ENCODE results near the gene CASQ2. TPM values are rescaled to one million over a fixed set of nuclear protein-coding genes. Genes with fewer than 3 reads are reported as not detected.

Gene CASQ2
- total and polyA plus RNA-seq, 2 donors = 75.2 to 111 TPM

DNA sequence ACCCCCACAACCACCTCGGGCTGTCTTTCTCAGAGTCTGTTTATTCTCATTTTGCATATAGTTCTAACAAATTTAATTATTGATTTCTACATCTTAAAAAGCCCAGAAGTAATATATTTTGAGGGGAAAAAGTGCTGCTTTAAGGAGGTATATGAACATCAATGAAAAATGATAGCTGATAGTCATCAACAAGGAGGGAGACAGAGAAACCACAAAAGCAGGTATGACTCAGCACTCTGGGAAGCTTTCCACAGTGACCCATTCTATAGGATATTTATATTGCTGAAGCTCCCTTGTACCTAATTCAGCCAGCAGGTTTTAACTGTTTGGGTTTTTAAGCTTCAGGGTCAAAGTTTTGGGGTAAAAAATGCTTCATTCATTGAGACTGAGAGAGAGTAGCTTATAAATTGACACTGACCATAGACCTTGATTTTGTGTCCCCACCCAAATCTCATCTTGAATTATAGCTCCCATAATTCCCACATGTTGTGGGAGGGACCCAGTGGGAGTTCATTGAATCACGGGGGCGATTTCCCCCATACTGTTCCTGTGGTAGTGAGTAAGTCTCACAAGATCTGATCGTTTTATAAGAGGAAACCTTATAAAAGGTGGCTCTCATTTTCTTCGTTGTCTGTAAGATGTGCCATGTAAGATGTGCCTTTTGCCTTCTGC is 99.4 kb downstream of the CASQ2 start:
- WGBS = 91% methylated on average over 5 of the region's 5 CpGs

DNA sequence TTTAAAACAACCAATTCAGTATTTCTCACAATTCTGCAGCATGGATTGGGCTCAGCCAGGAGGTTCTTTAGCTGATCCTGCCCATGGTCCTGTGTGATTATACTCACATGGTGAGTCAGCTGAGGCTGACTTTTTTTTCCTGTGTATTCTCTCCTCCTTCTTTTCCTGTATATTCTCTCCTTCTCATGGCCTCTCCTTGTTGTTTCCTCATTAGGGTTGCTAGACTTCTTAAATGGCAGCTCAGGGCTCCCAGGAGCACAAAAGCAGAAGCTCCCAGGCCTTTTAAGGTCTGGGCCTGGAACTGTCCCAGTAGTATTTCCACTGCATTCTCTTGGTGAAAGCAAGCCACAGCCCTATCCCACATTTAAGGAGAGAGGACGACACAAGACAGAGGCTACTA is 99.9 kb downstream of the CASQ2 start:
- Histone ChIP-seq H3K36me3 (ENCODE audit: insufficient read depth) (no peaks in the 10 kb centered on the region), H3K27ac (ENCODE audit: low read depth) (no peak overlapping the region), H3K4me1 (ENCODE audit: insufficient read depth) (peaks cover 2% of the 10 kb centered on the region), H3K4me3 (ENCODE audit: low read depth, low read length) (no peak overlapping the region)
- WGBS = 75% methylated on average over 1 of the region's 1 CpG
- no peak for DNase-seq (ENCODE audit: extremely low spot score)

More for the DNA sequence above, 99.4 kb downstream of the CASQ2 start:
- no peak for DNase-seq (ENCODE audit: extremely low spot score)
- Histone ChIP-seq H3K4me3 (ENCODE audit: low read depth, low read length) (no peak overlapping the region), H3K36me3 (ENCODE audit: insufficient read depth) (no peaks in the 10 kb centered on the region), H3K27ac (ENCODE audit: low read depth) (no peak overlapping the region), H3K4me1 (ENCODE audit: insufficient read depth) (peaks cover 2% of the 10 kb centered on the region)

- Histone ChIP-seq H3K36me3 (ENCODE audit: insufficient read depth) (no peaks in the 10 kb centered on the region), H3K27ac (ENCODE audit: low read depth) (no peak overlapping the region), H3K4me3 (ENCODE audit: low read depth, low read length) (no peak overlapping the region), H3K4me1 (ENCODE audit: insufficient read depth) (peaks cover 2% of the 10 kb centered on the region)
- WGBS = 85% methylated on average over 4 of the region's 4 CpGs
- no peak for DNase-seq (ENCODE audit: extremely low spot score)
Measured at GRCh38 chr1:115666702-115667101, 101.8 kb downstream of the CASQ2 start.

DNA sequence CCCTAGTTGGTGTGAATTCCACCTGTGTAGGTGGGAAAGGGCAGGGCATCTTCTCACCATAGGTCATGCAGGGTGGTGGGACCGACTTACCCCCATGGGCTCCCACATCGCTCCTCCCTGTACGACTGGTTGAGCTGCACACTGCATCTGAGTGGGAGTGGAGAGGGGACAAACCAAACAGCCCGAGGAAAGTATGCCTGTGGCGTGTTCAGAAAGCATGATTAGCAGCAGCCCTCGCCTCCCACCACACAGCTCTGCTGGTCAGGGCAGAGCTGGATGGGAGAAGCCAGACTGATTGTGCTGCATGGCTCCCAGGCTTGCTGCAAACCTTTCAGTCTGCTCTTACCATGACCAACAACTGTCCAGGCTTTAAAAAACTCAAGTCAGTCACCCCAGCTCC is 102.3 kb downstream of the CASQ2 start:
- no peak overlapping the region for H3K27ac ChIP-seq (ENCODE audit: low read depth)

GRCh38 chr1:115665319-115666096 is 103.0 kb downstream of the CASQ2 start:
- no peak for DNase-seq (ENCODE audit: extremely low spot score)
- 90% methylated on average over 7 of the region's 7 CpGs for WGBS

More for the DNA sequence above, 102.3 kb downstream of the CASQ2 start:
- DNase-seq (ENCODE audit: extremely low spot score) = no peak
- Histone ChIP-seq H3K4me1 (ENCODE audit: insufficient read depth) (peaks cover 2% of the 10 kb centered on the region), H3K36me3 (ENCODE audit: insufficient read depth) (no peaks in the 10 kb centered on the region), H3K4me3 (ENCODE audit: low read depth, low read length) (no peak overlapping the region)
- 85% methylated on average over 6 of the region's 6 CpGs for WGBS

DNA sequence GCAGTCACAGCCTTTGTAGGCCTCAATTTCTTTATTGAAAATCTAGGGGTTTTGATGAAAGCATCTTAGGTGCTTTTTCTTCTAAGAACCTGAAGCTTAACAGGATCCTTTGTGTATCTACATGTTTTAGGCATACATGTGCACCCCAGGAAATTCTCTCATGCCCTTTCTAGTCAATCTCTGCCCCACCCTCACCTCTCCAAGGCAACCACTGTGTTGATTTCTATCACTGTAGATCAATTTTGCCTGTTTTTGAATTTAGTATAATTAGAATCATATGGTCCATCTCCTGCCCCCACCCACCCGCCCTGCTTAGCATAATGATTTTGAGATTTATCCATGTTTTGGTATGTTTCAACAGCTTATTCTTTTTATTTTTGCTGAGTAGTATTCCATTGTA is 107.4 kb downstream of the CASQ2 start:
- no peaks in the 10 kb centered on the region for H3K4me1 ChIP-seq (ENCODE audit: insufficient read depth)
- DNase-seq (ENCODE audit: extremely low spot score) = no peak
- 98% methylated on average over 1 of the region's 1 CpG for WGBS
- no peak overlapping the region for H3K27ac ChIP-seq (ENCODE audit: low read depth)
- H3K4me3 ChIP-seq (ENCODE audit: low read depth, low read length) = no peak overlapping the region
- no peaks in the 10 kb centered on the region for H3K36me3 ChIP-seq (ENCODE audit: insufficient read depth)

More at GRCh38 chr1:115665319-115666096, 103.0 kb downstream of the CASQ2 start:
- H3K4me3 ChIP-seq (ENCODE audit: low read depth, low read length) = no peak overlapping the region
- H3K4me1 ChIP-seq (ENCODE audit: insufficient read depth) = no peaks in the 10 kb centered on the region
- H3K36me3 ChIP-seq (ENCODE audit: insufficient read depth) = no peaks in the 10 kb centered on the region
- no peak overlapping the region for H3K27ac ChIP-seq (ENCODE audit: low read depth)

GRCh38 chr1:115660151-115660550 is 108.4 kb downstream of the CASQ2 start:
- Histone ChIP-seq H3K4me3 (ENCODE audit: low read depth, low read length) (no peak overlapping the region), H3K27ac (ENCODE audit: low read depth) (no peak overlapping the region), H3K4me1 (ENCODE audit: insufficient read depth) (no peaks in the 10 kb centered on the region), H3K36me3 (ENCODE audit: insufficient read depth) (no peaks in the 10 kb centered on the region)
- no peak for DNase-seq (ENCODE audit: extremely low spot score)
- 90% methylated on average over 5 of the region's 5 CpGs for WGBS

DNA sequence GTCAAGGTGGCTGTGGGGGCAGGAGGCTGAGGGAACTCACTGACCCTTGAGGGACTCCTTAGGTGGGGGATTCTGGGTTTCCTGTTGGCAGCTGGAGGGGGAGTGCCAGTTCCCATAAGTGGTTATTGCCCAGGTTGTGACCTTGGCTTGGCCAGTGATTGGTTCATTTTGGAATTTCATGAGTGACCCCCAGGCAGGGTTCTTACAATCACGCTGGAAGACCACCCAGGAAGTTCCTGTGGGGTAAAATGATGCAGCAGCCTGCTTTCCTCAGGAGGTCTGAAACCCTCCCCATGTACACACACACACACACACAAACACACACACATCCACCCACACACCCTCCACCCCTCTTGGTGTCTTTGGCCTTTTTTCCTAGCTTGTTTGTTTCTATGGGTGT is 109.9 kb downstream of the CASQ2 start:
- DNase-seq (ENCODE audit: extremely low spot score) = no peak
- H3K36me3 ChIP-seq (ENCODE audit: insufficient read depth) = no peaks in the 10 kb centered on the region
- 77% methylated on average over 1 of the region's 1 CpG for WGBS
- no peak overlapping the region for H3K27ac ChIP-seq (ENCODE audit: low read depth)
- H3K4me3 ChIP-seq (ENCODE audit: low read depth, low read length) = no peak overlapping the region
- no peaks in the 10 kb centered on the region for H3K4me1 ChIP-seq (ENCODE audit: insufficient read depth)

- DNase-seq (ENCODE audit: extremely low spot score) = no peak
- 75% methylated on average over 5 of the region's 5 CpGs for WGBS
- Histone ChIP-seq H3K4me1 (ENCODE audit: insufficient read depth) (no peaks in the 10 kb centered on the region), H3K4me3 (ENCODE audit: low read depth, low read length) (no peak overlapping the region), H3K36me3 (ENCODE audit: insufficient read depth) (no peaks in the 10 kb centered on the region), H3K27ac (ENCODE audit: low read depth) (no peak overlapping the region)
Measured at GRCh38 chr1:115656461-115657077, 111.9 kb downstream of the CASQ2 start.

DNA sequence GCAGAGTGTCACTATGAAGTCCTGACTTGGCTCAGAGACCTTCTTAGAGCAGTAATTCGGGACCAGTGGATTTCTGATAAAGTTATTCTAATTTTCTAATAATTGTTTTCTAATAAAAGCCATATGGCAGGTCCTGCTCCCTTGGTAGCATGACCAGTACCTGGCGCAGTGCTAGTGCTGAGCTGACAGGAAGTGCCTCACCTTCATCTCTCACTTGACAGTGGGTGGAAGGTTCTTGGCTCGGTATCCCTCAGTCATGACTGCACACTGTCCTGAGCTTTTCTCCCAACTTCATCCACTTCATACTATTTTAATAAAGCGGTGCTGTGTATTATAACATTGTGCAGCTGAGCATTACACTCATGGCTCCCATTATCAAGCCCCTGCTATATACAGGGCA is 112.6 kb downstream of the CASQ2 start:
- WGBS = 88% methylated on average over 4 of the region's 4 CpGs
- Histone ChIP-seq H3K27ac (ENCODE audit: low read depth) (no peak overlapping the region), H3K36me3 (ENCODE audit: insufficient read depth) (no peaks in the 10 kb centered on the region), H3K4me3 (ENCODE audit: low read depth, low read length) (no peak overlapping the region), H3K4me1 (ENCODE audit: insufficient read depth) (no peaks in the 10 kb centered on the region)
- no peak for DNase-seq (ENCODE audit: extremely low spot score)

DNA sequence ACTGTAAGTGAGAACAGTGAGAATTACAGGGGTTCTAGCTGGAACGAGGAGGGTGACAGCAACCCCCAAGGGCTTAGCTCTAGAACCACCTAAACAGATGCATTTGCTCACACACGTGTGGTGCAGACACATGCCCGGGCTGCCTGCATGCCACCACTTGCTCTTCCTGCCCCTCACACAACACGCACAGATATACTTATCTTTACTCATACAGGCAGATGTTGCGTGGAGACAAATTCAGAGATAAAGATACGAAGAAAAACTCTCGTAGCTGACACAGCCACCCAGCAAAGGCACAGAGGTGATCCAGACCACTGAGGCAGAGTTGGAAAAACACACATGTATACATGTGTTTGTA is 113.2 kb downstream of the CASQ2 start:
- DNase-seq (ENCODE audit: extremely low spot score) = no peak
- Histone ChIP-seq H3K27ac (ENCODE audit: low read depth) (no peak overlapping the region), H3K4me3 (ENCODE audit: low read depth, low read length) (no peak overlapping the region), H3K36me3 (ENCODE audit: insufficient read depth) (no peaks in the 10 kb centered on the region), H3K4me1 (ENCODE audit: insufficient read depth) (no peaks in the 10 kb centered on the region)
- WGBS = 47% methylated on average over 7 of the region's 7 CpGs

DNA sequence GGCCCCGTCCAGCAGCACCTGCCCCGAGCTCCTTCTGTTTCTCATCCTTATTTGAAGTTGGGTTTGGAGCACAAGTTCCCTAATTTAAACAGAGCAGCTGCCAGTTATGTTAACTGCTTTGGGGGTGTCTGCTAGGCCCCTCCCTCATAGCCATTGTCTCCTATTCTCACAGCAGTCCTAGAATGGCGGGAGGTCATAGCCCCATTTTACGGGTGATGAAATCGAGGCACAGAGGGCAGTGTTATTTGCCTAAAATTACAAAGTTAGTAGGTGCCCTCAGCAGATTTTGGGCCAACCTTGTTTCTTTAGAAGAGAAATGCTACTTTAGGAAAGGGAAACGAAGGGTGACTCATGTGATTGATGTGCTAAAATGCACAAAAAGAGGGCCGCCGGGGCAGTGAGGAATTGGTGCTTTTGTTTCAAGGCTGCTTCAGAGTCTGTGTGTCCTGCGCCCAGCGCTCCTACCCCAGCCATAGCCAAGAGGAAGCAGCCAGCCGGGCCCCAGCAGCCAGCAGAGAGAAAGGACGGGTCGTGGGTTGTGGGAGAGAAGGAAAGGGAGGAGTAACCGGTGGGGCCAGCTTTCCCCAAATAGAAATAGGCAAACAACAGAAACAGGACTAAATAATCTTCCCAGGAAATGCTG is 113.7 kb downstream of the CASQ2 start:
- H3K27ac ChIP-seq (ENCODE audit: low read depth) = peak overlapping the region; percentile 64
- 49% methylated on average over 14 of the region's 14 CpGs for WGBS

DNA sequence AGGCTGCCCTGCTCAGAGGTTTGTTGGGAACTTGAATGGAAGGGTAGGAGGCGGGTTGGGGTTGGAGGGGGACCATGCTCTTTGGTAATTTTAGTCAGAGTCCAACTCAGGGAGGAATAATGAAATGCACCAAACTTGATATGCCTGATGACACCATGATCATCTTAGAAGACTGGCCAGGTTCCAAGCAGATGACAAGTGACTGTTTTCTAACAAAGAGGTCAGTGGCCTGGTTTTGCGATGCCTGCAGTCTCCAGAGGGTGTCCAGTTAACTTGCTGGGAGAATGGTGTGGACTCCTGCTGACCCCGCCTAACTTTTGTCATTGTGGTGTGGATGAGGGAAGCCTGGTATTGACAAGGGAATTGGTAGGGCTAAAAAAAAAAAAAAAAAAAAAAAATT is 114.4 kb downstream of the CASQ2 start:
- WGBS = 94% methylated on average over 3 of the region's 3 CpGs
- H3K4me1 ChIP-seq (ENCODE audit: insufficient read depth) = no peaks in the 10 kb centered on the region
- no peak for DNase-seq (ENCODE audit: extremely low spot score)

More for the DNA sequence above, 113.7 kb downstream of the CASQ2 start:
- DNase-seq (ENCODE audit: extremely low spot score) = no peak
- Histone ChIP-seq H3K4me1 (ENCODE audit: insufficient read depth) (no peaks in the 10 kb centered on the region), H3K4me3 (ENCODE audit: low read depth, low read length) (no peak overlapping the region), H3K36me3 (ENCODE audit: insufficient read depth) (no peaks in the 10 kb centered on the region)

More for the DNA sequence above, 114.4 kb downstream of the CASQ2 start:
- H3K36me3 ChIP-seq (ENCODE audit: insufficient read depth) = no peaks in the 10 kb centered on the region
- no peak overlapping the region for H3K4me3 ChIP-seq (ENCODE audit: low read depth, low read length)
- no peak overlapping the region for H3K27ac ChIP-seq (ENCODE audit: low read depth)
